HG03575 (cell line): ENCODE data around the gene MTMR3.
"Not testable (repeated sequence)": the region's sequence is repeated elsewhere in the genome, so short reads cannot be mapped to it uniquely, and the experiment has no call there.

Experiments
- ATAC-seq: cut with Tn5 transposase; IDR thresholded peaks from one replicate; pipeline ENCODE4 v1.9.1; 2021; ENCODE audit not compliant: unreplicated experiment, insufficient number of reproducible peaks, low FRiP score; ENCODE audit errors: extremely low read depth

Gene MTMR3

DNA sequence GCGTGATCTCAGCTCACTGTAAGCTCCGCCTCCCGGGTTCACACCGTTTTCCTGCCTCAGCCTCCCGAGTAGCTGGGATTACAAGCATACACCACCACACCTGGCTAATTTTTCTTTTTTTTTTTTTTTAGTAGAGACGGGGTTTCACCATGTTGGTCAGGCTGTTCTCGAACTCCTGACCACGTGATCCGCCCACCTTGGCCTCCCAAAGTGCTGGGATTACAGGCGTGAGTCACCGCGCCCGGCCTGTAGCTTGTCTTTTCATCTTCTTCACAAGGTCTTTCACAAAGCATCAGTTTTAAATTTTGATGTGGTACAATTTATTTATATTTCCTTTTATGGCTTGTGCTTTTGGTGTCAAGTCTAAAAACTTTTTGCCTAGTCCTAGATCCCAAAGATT lies 17.4 kb upstream of the MTMR3 start:
- ATAC-seq = not testable (repeated sequence)

DNA sequence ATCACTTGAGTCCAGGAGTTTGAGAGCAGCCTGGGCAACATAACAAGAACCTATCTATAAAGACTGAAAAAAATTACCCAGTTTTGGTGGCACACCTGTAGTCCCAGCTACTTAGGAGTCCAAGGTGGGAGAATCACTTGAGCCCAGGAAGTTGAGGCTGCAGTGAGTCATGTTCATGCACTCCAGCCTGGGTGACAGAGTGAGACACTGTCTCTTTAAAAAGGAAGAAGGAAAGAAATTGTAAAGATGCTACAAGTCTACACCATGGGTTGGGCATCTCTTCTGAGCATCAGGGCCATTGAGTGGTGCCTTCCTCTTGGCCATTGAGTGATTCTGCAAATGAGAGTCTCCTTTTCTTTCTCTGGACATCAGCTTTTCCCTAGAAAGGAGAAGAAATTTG lies 15.7 kb upstream of the MTMR3 start:
- no peak for ATAC-seq

GRCh38 chr22:29867851-29868250 lies 15.1 kb upstream of the MTMR3 start:
- no peak for ATAC-seq

DNA sequence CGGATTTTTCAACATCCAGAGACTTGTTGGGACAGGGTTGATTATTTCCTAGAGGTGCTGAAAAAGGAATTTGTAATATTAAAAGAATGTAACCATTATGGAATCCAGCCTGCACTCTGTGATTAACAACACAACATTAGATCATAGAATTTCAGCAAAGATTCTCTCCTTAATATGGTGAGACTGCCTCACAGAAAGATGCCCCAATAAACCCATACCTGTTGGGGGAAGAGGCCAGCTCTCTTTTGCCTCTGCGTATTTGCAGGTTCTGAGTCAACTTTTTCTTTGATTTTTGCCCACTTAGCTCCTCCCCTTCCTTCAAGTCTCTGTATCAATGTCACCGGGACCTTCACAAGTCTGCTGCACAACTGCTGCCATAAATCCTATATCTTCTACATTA lies 12.4 kb upstream of the MTMR3 start:
- no peak for ATAC-seq

DNA sequence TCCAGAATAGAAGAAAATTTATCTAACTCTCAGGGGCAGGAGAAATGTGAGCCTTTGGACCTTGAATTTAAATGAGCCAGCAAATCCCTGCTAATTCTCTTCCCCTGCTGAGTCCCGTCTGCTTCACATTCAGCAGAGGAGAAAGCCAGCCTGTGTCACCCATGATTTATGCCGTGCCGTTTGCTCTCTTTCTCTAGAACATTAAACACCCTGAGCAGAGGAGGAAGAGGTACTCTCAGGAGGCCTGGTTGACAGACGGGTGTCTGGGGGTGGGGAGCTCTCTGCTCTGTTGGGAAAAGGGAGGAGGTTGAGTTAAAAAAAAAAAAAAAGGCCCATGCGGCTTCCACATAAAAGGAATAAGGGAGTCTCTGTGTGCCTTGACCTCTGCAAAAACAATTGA lies 11.3 kb upstream of the MTMR3 start:
- no peak for ATAC-seq

- no peak for ATAC-seq
Measured at GRCh38 chr22:29872144-29872893, 10.7 kb upstream of the MTMR3 start.

- ATAC-seq = no peak
Measured at GRCh38 chr22:29872989-29873388, 10.0 kb upstream of the MTMR3 start.

GRCh38 chr22:29873943-29874342 lies 9.0 kb upstream of the MTMR3 start:
- no peak for ATAC-seq

DNA sequence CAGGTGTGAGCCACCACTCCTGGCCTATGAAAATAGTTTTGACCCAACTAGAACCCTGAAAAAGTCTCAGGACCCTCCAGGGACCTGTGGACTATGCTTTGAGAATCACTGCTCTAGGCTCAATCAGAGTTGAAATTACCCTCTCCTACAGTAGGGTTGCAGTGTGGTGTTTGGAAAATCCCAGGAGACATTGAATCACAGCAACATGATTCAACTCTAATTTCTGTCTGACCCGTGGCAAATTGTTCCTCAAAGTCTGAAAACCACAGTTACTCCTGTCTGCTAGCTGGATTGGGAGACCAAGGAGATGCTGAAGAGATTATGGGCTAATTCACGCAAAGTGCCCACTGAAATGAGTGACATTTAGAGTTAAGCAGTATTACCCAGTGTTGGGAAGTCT lies 5.4 kb upstream of the MTMR3 start:
- no peak for ATAC-seq

DNA sequence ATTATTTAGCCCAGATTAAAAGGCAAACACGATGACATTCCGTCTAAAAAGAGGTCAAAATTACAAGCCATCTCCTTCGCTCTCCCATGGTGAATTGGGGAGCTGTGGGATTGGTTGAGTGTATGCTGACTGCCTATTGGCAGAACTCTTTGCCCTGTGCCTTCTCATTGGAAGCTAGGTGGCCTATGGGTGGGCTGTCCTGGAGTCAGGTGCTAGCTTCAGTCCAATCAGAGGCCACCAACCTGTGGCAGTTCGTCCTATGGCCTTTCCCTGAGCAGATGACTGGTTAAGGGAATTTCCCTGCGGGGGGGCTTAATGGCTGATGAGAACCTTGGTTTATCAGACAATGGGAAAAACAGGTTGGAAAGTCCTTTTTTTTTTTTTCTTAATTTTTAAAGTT lies 3.2 kb upstream of the MTMR3 start:
- ATAC-seq = no peak

- ATAC-seq = no peak
Measured at GRCh38 chr22:29882716-29883044, 294 bp upstream of the MTMR3 start.

DNA sequence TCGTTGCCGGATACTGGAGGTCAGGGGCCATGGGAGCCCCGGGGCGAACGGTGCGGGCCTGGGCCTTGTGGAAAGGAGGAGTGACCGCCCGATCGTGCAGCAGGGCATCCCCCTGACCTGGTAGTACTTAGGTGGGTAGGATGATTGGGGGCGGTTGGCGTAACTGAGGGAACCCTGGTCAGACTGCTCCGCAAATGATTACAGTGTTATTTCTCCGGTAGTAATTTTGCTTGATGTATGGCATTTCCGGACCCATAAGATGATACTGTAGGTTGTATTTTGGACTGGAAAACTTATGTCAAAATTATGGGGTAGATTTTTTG lies 762 bp downstream of the MTMR3 start:
- ATAC-seq = no peak

DNA sequence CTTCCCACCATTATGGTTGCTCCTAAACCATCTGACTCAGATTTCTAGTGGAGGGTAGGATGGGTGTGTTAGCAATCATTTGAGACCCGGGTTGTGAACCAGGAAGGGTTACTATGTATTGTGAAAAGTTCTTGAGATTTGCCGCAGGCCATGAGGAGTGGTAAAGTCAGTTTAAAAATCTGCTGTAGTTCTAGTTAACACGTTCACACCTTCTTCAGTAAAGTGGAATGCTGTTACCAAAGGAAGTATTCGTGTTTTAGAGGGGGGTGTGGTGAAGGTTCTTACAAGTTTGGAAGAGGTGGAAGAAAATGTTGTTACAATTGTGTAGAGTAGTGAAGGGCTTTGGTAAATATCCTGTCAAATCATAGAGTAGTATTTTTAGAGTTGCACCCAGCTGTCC lies 2.6 kb downstream of the MTMR3 start:
- no peak for ATAC-seq

GRCh38 chr22:29886596-29886995 lies 3.6 kb downstream of the MTMR3 start:
- ATAC-seq = no peak

- no peak for ATAC-seq
Measured at GRCh38 chr22:29887358-29887757, 4.4 kb downstream of the MTMR3 start.

DNA sequence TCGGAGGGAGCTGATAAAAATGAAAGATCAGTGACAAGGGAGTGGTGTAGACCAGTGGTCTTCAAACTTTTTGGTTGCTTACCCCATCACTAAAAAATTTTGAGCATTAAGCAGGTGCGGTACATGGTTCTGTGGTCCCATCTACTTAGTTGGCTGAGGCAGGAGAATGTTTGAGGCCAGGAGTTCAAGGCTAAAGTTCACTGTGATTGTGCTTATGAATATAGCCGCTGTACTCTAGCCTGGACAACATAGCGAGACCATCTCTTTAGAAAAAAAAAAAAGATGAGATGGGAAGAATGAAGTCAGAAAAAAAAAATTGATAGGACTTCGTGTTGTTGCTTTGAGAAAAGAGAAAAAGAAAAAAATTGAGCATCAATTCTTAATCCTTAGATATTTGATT lies 7.8 kb downstream of the MTMR3 start:
- no peak for ATAC-seq

DNA sequence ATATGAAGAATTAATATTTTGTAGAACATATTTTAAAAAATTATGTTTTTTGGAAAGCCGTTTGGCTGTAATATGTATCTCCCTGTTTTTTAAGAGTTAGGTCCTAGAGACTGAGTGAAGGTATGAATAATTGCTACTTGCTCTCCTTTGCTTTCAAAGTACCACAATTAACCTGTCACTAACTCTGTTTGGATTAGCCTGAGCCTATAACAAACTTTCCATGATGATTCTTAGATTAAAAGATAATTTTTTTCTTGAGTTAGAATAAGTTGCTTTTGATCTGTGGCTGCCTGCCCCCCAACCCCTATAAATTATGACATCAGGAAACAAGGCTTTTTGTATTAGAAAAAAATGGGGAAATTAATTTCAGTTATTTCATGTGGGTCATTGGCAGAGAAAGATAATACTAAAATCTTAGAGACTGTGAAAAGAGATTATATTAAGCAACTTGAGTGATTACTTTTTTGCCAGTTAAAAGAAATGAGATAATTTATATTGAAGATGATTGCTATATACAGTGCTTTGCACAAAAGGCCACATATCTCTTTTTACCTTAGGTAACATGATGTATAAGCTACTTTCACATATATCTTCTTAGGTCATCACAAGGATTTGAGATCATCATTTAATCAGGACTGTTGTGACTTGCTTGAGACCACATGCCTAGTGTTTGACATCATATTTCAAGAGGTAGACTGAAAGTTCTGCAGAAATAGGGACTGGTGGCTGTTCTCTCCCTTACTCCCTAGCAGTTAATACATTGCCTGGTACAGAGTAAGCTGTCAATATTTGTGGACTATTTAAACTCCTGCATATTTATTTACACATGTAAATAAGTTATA lies 9.6 kb downstream of the MTMR3 start:
- ATAC-seq = no peak

DNA sequence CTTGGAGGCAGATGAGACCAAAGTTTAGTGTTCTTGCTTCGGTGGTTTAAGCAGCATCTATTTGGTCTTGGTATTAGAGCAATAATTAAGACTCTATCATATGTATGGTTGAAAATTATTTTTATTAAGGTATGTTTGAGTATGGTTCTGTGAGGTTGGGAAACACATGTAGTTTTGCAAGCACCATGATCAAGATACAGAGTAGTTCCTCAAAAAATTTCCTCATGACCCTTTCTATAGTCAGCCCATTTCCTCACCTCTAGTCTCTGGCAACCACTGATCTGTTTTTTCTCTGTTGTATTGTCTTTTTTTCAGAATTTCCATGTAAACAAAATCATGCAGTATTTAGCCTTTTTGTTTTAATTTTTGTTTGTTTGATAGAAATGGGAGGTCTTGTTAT lies 18.4 kb downstream of the MTMR3 start:
- no peak for ATAC-seq

GRCh38 chr22:29903371-29903770 lies 20.4 kb downstream of the MTMR3 start:
- ATAC-seq = no peak

DNA sequence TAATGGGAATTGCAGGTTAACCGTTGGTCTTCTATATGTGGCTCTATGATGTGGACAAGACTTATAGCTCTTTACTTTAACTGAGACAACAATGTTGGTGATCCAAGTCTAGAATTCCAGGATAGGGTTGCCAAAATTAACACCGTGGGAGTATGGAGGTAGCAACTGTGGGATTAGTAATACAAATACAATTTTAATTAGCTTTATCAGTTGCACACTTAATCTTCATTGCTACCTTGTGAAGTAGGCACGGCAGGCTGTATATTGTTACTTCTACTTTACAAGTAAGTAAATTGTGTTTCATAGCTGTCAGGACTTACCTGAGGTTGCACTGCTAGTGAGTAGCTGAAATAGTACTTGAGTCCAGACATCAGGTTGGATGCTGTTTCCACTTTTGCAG lies 21.0 kb downstream of the MTMR3 start:
- no peak for ATAC-seq
